ENCODE data around the gene FRMD3. TPM values are rescaled to one million over a fixed set of nuclear protein-coding genes. Genes with fewer than 3 reads are reported as not detected.

FRMD3 gene
- total RNA-seq, 1 donor from 2014 or later = 0.40 TPM

DNA sequence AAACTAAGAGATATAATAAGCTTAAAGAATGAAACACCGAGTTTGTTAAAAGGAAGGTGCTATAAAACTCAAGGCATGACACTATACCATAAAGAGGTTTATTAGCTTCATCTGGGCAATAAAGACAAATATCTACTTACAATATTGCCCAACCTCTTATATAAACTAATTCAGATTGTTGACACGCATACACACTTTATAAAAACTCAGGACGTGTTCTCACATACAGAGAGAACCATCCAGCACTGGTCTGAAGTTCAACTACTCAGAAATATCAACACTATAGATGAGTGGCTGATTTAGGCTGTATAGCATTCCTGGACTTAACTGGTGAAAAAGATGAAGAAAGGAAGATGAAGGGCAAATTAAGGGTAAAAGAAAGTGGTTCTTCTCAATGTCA lies 81.2 kb downstream of the FRMD3 start:
- TF ChIP-seq CTCF (IDR thresholded peaks at IDR 0.05; ENCODE audit: unreplicated experiment) = no peak
- H3K36me3 Mint-ChIP-seq = no peaks in the 10 kb centered on the region
- peaks cover 7% of the 10 kb centered on the region for H3K9me3 Mint-ChIP-seq
- H3K4me1 Mint-ChIP-seq = no peaks in the 10 kb centered on the region
- no peak for DNase-seq (ENCODE audit: low spot score in 2 of 2, unreplicated experiment in 2 of 2)
- no peak overlapping the region for H3K27ac Mint-ChIP-seq
- H3K4me3 Mint-ChIP-seq = no peak overlapping the region
- no peaks in the 10 kb centered on the region for H3K27me3 Mint-ChIP-seq (ENCODE audit: low read depth)

DNA sequence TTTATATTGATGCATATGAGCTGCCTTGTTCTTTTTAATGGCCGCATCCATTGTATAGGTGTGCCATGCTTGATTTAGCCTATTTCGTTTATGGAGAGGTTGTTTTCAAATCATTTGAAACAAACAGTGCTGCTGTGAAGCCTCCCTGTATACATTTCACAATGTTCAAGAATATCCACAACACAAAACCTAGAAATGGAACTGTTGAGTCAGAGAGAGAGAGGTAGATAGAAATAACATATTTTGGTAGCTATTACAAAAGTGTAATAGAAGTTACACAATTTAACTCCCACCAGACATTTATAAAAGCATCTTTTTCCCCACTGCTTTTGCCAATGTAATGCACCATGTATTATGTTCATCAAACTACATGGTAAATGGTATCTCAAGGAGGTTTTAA lies 82.0 kb downstream of the FRMD3 start:
- no peak for DNase-seq (ENCODE audit: low spot score in 2 of 2, unreplicated experiment in 2 of 2)
- no peaks in the 10 kb centered on the region for H3K4me1 Mint-ChIP-seq
- no peak for TF ChIP-seq CTCF (IDR thresholded peaks at IDR 0.05; ENCODE audit: unreplicated experiment)
- H3K9me3 Mint-ChIP-seq = peaks cover 6% of the 10 kb centered on the region
- H3K27ac Mint-ChIP-seq = no peak overlapping the region
- H3K36me3 Mint-ChIP-seq = no peaks in the 10 kb centered on the region
- no peaks in the 10 kb centered on the region for H3K27me3 Mint-ChIP-seq (ENCODE audit: low read depth)
- H3K4me3 Mint-ChIP-seq = no peak overlapping the region

GRCh38 chr9:83454076-83454475 lies 84.1 kb downstream of the FRMD3 start:
- TF ChIP-seq CTCF (IDR thresholded peaks at IDR 0.05; ENCODE audit: unreplicated experiment) = no peak
- Mint-ChIP-seq H3K4me3 (no peak overlapping the region), H3K9me3 (no peaks in the 10 kb centered on the region), H3K27ac (no peak overlapping the region), H3K4me1 (no peaks in the 10 kb centered on the region), H3K27me3 (ENCODE audit: low read depth) (no peaks in the 10 kb centered on the region), H3K36me3 (no peaks in the 10 kb centered on the region)
- no peak for DNase-seq (ENCODE audit: low spot score in 2 of 2, unreplicated experiment in 2 of 2)

GRCh38 chr9:83451308-83451707 lies 86.9 kb downstream of the FRMD3 start:
- no peak for TF ChIP-seq CTCF (IDR thresholded peaks at IDR 0.05; ENCODE audit: unreplicated experiment)
- no peak for DNase-seq (ENCODE audit: low spot score in 2 of 2, unreplicated experiment in 2 of 2)
- no peaks in the 10 kb centered on the region for H3K36me3 Mint-ChIP-seq
- H3K4me3 Mint-ChIP-seq = no peak overlapping the region
- H3K27ac Mint-ChIP-seq = no peak overlapping the region
- H3K27me3 Mint-ChIP-seq (ENCODE audit: low read depth) = no peaks in the 10 kb centered on the region
- H3K4me1 Mint-ChIP-seq = no peaks in the 10 kb centered on the region
- no peaks in the 10 kb centered on the region for H3K9me3 Mint-ChIP-seq

GRCh38 chr9:83449983-83450382 lies 88.2 kb downstream of the FRMD3 start:
- Mint-ChIP-seq H3K27ac (no peak overlapping the region), H3K4me1 (no peaks in the 10 kb centered on the region), H3K27me3 (ENCODE audit: low read depth) (no peaks in the 10 kb centered on the region), H3K9me3 (no peaks in the 10 kb centered on the region), H3K36me3 (no peaks in the 10 kb centered on the region), H3K4me3 (no peak overlapping the region)
- no peak for TF ChIP-seq CTCF (IDR thresholded peaks at IDR 0.05; ENCODE audit: unreplicated experiment)
- DNase-seq (ENCODE audit: low spot score in 2 of 2, unreplicated experiment in 2 of 2) = no peak

GRCh38 chr9:83449166-83449565 lies 89.0 kb downstream of the FRMD3 start:
- Mint-ChIP-seq H3K4me3 (no peak overlapping the region), H3K9me3 (no peaks in the 10 kb centered on the region), H3K4me1 (no peaks in the 10 kb centered on the region), H3K27me3 (ENCODE audit: low read depth) (no peaks in the 10 kb centered on the region), H3K27ac (no peak overlapping the region), H3K36me3 (no peaks in the 10 kb centered on the region)
- no peak for TF ChIP-seq CTCF (IDR thresholded peaks at IDR 0.05; ENCODE audit: unreplicated experiment)
- DNase-seq (ENCODE audit: low spot score in 2 of 2, unreplicated experiment in 2 of 2) = no peak
